ENCODE measurements around the gene LCE1C. TPM values are rescaled to one million over a fixed set of nuclear protein-coding genes. Genes with fewer than 3 reads are reported as not detected.

The LCE1C gene
- polyA plus RNA-seq, 1 donor, result not detected

DNA sequence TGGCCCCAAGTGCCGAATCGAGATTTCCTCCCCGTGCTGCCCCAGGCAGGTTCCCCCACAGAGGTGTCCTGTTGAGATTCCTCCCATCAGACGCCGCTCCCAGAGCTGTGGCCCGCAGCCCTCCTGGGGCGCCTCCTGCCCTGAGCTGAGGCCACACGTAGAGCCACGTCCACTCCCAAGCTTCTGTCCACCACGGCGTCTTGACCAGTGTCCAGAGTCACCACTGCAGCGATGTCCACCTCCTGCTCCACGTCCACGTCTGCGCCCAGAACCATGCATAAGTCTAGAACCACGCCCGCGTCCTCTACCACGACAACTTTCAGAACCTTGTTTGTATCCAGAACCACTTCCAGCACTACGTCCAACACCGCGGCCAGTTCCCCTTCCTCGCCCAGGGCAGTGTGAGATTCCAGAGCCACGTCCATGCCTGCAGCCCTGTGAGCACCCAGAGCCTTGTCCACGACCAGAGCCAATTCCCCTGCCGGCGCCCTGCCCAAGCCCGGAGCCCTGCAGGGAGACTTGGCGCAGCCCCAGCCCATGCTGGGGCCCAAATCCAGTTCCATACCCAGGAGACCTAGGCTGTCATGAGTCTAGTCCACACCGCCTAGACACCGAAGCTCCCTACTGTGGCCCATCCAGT is 45.8 kb downstream of the LCE1C start:
- Histone ChIP-seq H3K4me1 (ENCODE audit: control insufficient read depth, insufficient read depth, low read length) (no peaks in the 10 kb centered on the region), H3K27ac (ENCODE audit: low read length) (no peak overlapping the region), H3K9me3 (ENCODE audit: control insufficient read depth, low read depth, low read length) (no peaks in the 10 kb centered on the region), H3K36me3 (ENCODE audit: control insufficient read depth, insufficient read depth, low read length) (no peaks in the 10 kb centered on the region), H3K27me3 (ENCODE audit: control insufficient read depth, insufficient read depth, low read length) (no peaks in the 10 kb centered on the region), H3K4me3 (ENCODE audit: low read length) (no peak overlapping the region)
- DNase-seq, result no peak
- whole genome bisulfite sequencing (ENCODE audit: insufficient coverage, low lambda C conversion rate), result no CpG with 5 or more reads among the region's 31 CpGs

- Histone ChIP-seq H3K27me3 (ENCODE audit: control insufficient read depth, insufficient read depth, low read length) (no peaks in the 10 kb centered on the region), H3K4me1 (ENCODE audit: control insufficient read depth, insufficient read depth, low read length) (no peaks in the 10 kb centered on the region), H3K36me3 (ENCODE audit: control insufficient read depth, insufficient read depth, low read length) (no peaks in the 10 kb centered on the region), H3K9me3 (ENCODE audit: control insufficient read depth, low read depth, low read length) (no peaks in the 10 kb centered on the region), H3K4me3 (ENCODE audit: low read length) (no peak overlapping the region), H3K27ac (ENCODE audit: low read length) (no peak overlapping the region)
- DNase-seq, result no peak
- no CpG with 5 or more reads among the region's 8 CpGs for WGBS (ENCODE audit: insufficient coverage, low lambda C conversion rate)
These were observed 46.8 kb downstream of the LCE1C start for GRCh38 chr1:152759453-152760173.

DNA sequence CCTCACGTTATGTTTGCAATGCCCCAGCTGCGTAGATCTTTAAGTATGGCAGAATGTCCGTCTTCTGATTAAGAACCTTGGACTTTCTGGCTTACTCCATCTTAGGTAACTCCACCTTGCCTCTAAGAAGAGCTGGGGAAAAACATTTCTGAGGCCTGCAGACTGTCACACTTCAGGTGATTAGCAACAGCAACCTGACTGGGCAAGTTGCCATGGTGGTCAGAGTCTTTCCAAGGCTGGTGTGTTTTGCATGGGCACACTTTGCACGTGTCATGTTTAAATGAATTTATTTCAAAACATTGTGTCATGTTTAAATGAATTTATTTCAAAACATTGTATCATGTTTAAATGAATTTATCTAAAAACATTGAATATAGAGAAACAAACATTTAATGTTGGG is 47.8 kb downstream of the LCE1C start:
- WGBS (ENCODE audit: insufficient coverage, low lambda C conversion rate), result no CpG with 5 or more reads among the region's 4 CpGs
- H3K27me3 ChIP-seq (ENCODE audit: control insufficient read depth, insufficient read depth, low read length), result no peaks in the 10 kb centered on the region
- DNase-seq, result no peak
- no peaks in the 10 kb centered on the region for H3K4me1 ChIP-seq (ENCODE audit: control insufficient read depth, insufficient read depth, low read length)
- no peak overlapping the region for H3K4me3 ChIP-seq (ENCODE audit: low read length)
- no peaks in the 10 kb centered on the region for H3K9me3 ChIP-seq (ENCODE audit: control insufficient read depth, low read depth, low read length)
- no peaks in the 10 kb centered on the region for H3K36me3 ChIP-seq (ENCODE audit: control insufficient read depth, insufficient read depth, low read length)
- no peak overlapping the region for H3K27ac ChIP-seq (ENCODE audit: low read length)

- DNase-seq, result no peak
- Histone ChIP-seq H3K27ac (ENCODE audit: low read length) (no peak within 1 kb of the TSS), H3K4me3 (ENCODE audit: low read length) (no peak within 1 kb of the TSS), H3K4me1 (ENCODE audit: control insufficient read depth, insufficient read depth, low read length) (no peaks in the 10 kb centered on the region), H3K27me3 (ENCODE audit: control insufficient read depth, insufficient read depth, low read length) (no peaks in the 10 kb centered on the region), H3K36me3 (ENCODE audit: control insufficient read depth, insufficient read depth, low read length) (no peaks in the 10 kb centered on the region), H3K9me3 (ENCODE audit: control insufficient read depth, low read depth, low read length) (no peaks in the 10 kb centered on the region)
- no CpG with 5 or more reads among the region's 6 CpGs for WGBS (ENCODE audit: insufficient coverage, low lambda C conversion rate)
These were observed 48.7 kb downstream of the LCE1C start, which contains the start of gene KPRP for GRCh38 chr1:152757747-152758146. Gene KPRP, plus strand, starts transcription at chr1:152758025. Its CDS starts 1,564 bp downstream, at chr1:152759589.

DNA sequence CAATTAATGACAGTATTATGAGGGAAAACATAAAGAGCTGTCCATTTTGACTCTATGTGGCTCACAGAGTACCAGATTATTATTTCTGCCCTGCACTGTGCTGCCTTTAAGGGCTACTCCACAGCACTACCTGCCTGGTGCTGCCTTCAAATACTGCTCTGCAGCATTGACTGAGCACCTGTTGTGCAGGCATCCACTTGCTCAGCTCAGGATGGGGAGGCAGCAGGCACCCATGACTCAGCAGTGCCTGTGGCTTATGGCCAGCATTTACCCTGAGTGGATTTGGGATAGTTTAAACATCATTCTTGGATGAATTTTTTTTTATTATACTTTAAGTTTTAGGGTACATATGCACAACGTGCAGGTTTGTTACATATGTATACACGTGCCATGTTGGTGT is 49.6 kb downstream of the LCE1C start:
- H3K9me3 ChIP-seq (ENCODE audit: control insufficient read depth, low read depth, low read length), result no peaks in the 10 kb centered on the region
- no peaks in the 10 kb centered on the region for H3K27me3 ChIP-seq (ENCODE audit: control insufficient read depth, insufficient read depth, low read length)
- no peak overlapping the region for H3K4me3 ChIP-seq (ENCODE audit: low read length)
- WGBS (ENCODE audit: insufficient coverage, low lambda C conversion rate), result no CpG with 5 or more reads among the region's 2 CpGs
- no peak for DNase-seq
- H3K36me3 ChIP-seq (ENCODE audit: control insufficient read depth, insufficient read depth, low read length), result no peaks in the 10 kb centered on the region
- H3K27ac ChIP-seq (ENCODE audit: low read length), result no peak overlapping the region
- no peaks in the 10 kb centered on the region for H3K4me1 ChIP-seq (ENCODE audit: control insufficient read depth, insufficient read depth, low read length)

Other genes starting within 250 kb of the LCE1C start
- not detected for gene LCE3E, start 239.9 kb downstream of the LCE1C start, polyA plus RNA-seq
- not detected for gene LCE3D, start 226.1 kb downstream of the LCE1C start, polyA plus RNA-seq
- gene LCE3C, start 206.4 kb downstream of the LCE1C start, polyA plus RNA-seq, result not detected
- not detected for gene LCE3B, start 192.8 kb downstream of the LCE1C start, polyA plus RNA-seq
- not detected for gene LCE3A, start 183.5 kb downstream of the LCE1C start, polyA plus RNA-seq
- not detected for gene LCE2D, start 143.3 kb downstream of the LCE1C start, polyA plus RNA-seq
- gene LCE2C, start 131.4 kb downstream of the LCE1C start, polyA plus RNA-seq, result not detected
- not detected for gene LCE2B, start 120.5 kb downstream of the LCE1C start, polyA plus RNA-seq
- gene LCE2A, start 108.3 kb downstream of the LCE1C start, polyA plus RNA-seq, result not detected
- not detected for gene LCE4A, start 98.5 kb downstream of the LCE1C start, polyA plus RNA-seq
- not detected for gene KPRP, start 48.6 kb downstream of the LCE1C start, polyA plus RNA-seq
- not detected for gene LCE1F, start 31.5 kb downstream of the LCE1C start, polyA plus RNA-seq
- not detected for gene LCE1E, start 20.4 kb downstream of the LCE1C start, polyA plus RNA-seq
- gene LCE1D, start 9.9 kb downstream of the LCE1C start, polyA plus RNA-seq, result not detected
- gene LCE1B, start 5.3 kb upstream of the LCE1C start, polyA plus RNA-seq, result not detected
- gene LCE1A, start 20.8 kb upstream of the LCE1C start, polyA plus RNA-seq, result not detected
- not detected for gene LCE6A, start 36.2 kb upstream of the LCE1C start, polyA plus RNA-seq
- gene LCE7A, start 53.3 kb upstream of the LCE1C start, polyA plus RNA-seq, result not detected
- gene SMCP, start 71.7 kb upstream of the LCE1C start, polyA plus RNA-seq, result not detected
- gene IVL, start 101.9 kb upstream of the LCE1C start, polyA plus RNA-seq, result not detected
- not detected for gene SPRR5, start 140.6 kb upstream of the LCE1C start, polyA plus RNA-seq
- gene SPRR4, start 164.0 kb upstream of the LCE1C start, polyA plus RNA-seq, result not detected
- not detected for gene SPRR1A, start 177.4 kb upstream of the LCE1C start, polyA plus RNA-seq
- gene SPRR3, start 195.1 kb upstream of the LCE1C start, polyA plus RNA-seq, result not detected
- gene SPRR1B, start 224.6 kb upstream of the LCE1C start, polyA plus RNA-seq, result not detected
- not detected for gene SPRR2D, start 234.5 kb upstream of the LCE1C start, polyA plus RNA-seq

Data from large intestine (tissue), 3 donors.